ENCODE data around the gene POLR3B. TPM values are rescaled to one million over a fixed set of nuclear protein-coding genes. Genes with fewer than 3 reads are reported as not detected.
A peak's percentile ranks its signal among the peaks of the same experiment; 100 is the strongest.

POLR3B gene
- total and polyA plus RNA-seq, 9 of the 15 experiments (the other 6 are each of a cell fraction or from before 2014, with no cell fraction given) = 7.6 to 17.9 (median 14.4) TPM

GRCh38 chr12:106431839-106432411 is 74.4 kb downstream of the POLR3B start:
- no peak overlapping the region for H3K9ac ChIP-seq (ENCODE audit: insufficient read depth in 1 of 2, low read depth in 2 of 2, low read length in 2 of 2)
- no peak for TF ChIP-seq E4F1 (CRISPR knock-in tag; IDR thresholded peaks at IDR 0.05; ENCODE audit: borderline replicate concordance)
- peak; percentile 55 for TF ChIP-seq ZNF316 (IDR thresholded peaks at IDR 0.05)
- TF ChIP-seq MAFG (tag; conservative IDR thresholded peaks at IDR 0.05) = 0 out of 2 replicates have a peak, but pooled peaks have one; percentile 18
- no peak for TF ChIP-seq XRCC3 (IDR thresholded peaks at IDR 0.05)
- no peak for TF ChIP-seq ZBTB49 (CRISPR knock-in tag; IDR thresholded peaks at IDR 0.05; ENCODE audit: borderline replicate concordance)
- no peak for TF ChIP-seq JUNB (CRISPR knock-in tag; conservative IDR thresholded peaks at IDR 0.05)
- TF ChIP-seq ZNF79 (CRISPR knock-in tag; IDR thresholded peaks at IDR 0.05; ENCODE audit: low read depth) = no peak
- TF ChIP-seq ZBTB12 (CRISPR knock-in tag; IDR thresholded peaks at IDR 0.05) = no peak
- no peak for TF ChIP-seq SP1 (CRISPR knock-in tag; IDR thresholded peaks at IDR 0.05)
- no peak for TF ChIP-seq HNRNPLL (IDR thresholded peaks at IDR 0.05; ENCODE audit: low read depth, low read length, poor library complexity, severe bottlenecking)
- no peak for TF ChIP-seq ZBTB43 (CRISPR knock-in tag; IDR thresholded peaks at IDR 0.05)
- TF ChIP-seq C11orf30 (IDR thresholded peaks at IDR 0.05; ENCODE audit: low read depth) = 0 out of 2 replicates have a peak, but pooled peaks have one; percentile 9
- TF ChIP-seq ZNF583 (CRISPR knock-in tag; IDR thresholded peaks at IDR 0.05) = no peak
- H3K4me3 ChIP-seq = no peak overlapping the region
- WGBS (ENCODE audit: insufficient coverage, low coverage, missing lambda C conversion rate) = 81% methylated on average over 3 of the region's 3 CpGs
- no peak overlapping the region for H3K4me2 ChIP-seq (ENCODE audit: insufficient read depth, low read length)
- POLR2A ChIA-PET = interaction anchor here (1.1 kb wide), 1 partner anchor 13 kb away, joined by 4 read pairs; no protein-coding TSS in a partner anchor
- no peak for DNase-seq (ENCODE audit: extremely low read depth in 1 of 4, low spot score in 3 of 4)
- no peaks in the 10 kb centered on the region for H3K9me1 ChIP-seq (ENCODE audit: control insufficient read depth, insufficient read depth, low read length)
- in situ Hi-C loops (cut with MboI) = no loop called here
- FAIRE-seq = no peak
- H4K20me1 ChIP-seq (replicated peaks; ENCODE audit: control insufficient read depth, insufficient read depth, low read length) = no peaks in the 10 kb centered on the region
- intact Hi-C loops (cut with micrococcal nuclease) = no loop called here
- no peak overlapping the region for H3K27ac ChIP-seq (ENCODE audit: extremely low read depth, low read depth, low read length)
- no peaks in the 10 kb centered on the region for H3K4me1 ChIP-seq (replicated peaks in 1 of 2; ENCODE audit: control insufficient read depth in 2 of 2, insufficient read depth in 2 of 2, low read length in 2 of 2)
- no peaks in the 10 kb centered on the region for H3K27me3 ChIP-seq (ENCODE audit: control insufficient read depth in 2 of 2, insufficient read depth in 2 of 2, low read length in 2 of 2)
- no TSS peak for BruUV-seq (replicated peaks)
- no peak for ATAC-seq
- CTCF ChIA-PET (ENCODE audit: low intra/inter-chr PET ratio) = no interaction called here
- H3K36me3 ChIP-seq (ENCODE audit: control insufficient read depth, insufficient read depth, low read length) = peaks cover 50% of the 10 kb centered on the region; the same call in 1 of the 3 replicates
- H3K79me2 ChIP-seq (ENCODE audit: control insufficient read depth, insufficient read depth, low read length) = no peaks in the 10 kb centered on the region
- H2AFZ ChIP-seq (ENCODE audit: low read depth, low read length) = no peak overlapping the region
- H3K9me3 ChIP-seq (replicated peaks; ENCODE audit: control insufficient read depth, insufficient read depth, low read depth, low read length) = no peaks in the 10 kb centered on the region

Data from K562 (cell line).